ENCODE data around the gene TAX1BP3. TPM values are rescaled to one million over a fixed set of nuclear protein-coding genes. Genes with fewer than 3 reads are reported as not detected.

The TAX1BP3 gene
- total and polyA plus RNA-seq, 2 of the 13 experiments (the other 11 are each of a cell fraction or from before 2014, with no cell fraction given), result 16.7 to 45.1 TPM

GRCh38 chr17:3647251-3647650 is 21.1 kb downstream of the TAX1BP3 start (continued):
- TF ChIP-seq, protein P1, sequence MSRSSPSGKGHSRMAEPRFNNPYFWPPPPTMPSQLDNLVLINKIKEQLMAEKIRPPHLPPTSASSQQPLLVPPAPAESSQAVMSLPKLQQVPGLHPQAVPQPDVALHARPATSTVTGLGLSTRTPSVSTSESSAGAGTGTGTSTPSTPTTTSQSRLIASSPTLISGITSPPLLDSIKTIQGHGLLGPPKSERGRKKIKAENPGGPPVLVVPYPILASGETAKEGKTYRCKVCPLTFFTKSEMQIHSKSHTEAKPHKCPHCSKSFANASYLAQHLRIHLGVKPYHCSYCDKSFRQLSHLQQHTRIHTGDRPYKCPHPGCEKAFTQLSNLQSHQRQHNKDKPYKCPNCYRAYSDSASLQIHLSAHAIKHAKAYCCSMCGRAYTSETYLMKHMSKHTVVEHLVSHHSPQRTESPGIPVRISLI (CRISPR knock-in tag; IDR thresholded peaks at IDR 0.05; ENCODE audit: borderline replicate concordance), result no peak
- no peak for TF ChIP-seq IRX3 (CRISPR knock-in tag; IDR thresholded peaks at IDR 0.05; ENCODE audit: borderline replicate concordance, low read depth)
- peak; percentile 38; the same call in 1 of the 2 replicates for TF ChIP-seq ZFX (CRISPR knock-in tag; IDR thresholded peaks at IDR 0.05; ENCODE audit: low read depth)
- TF ChIP-seq ZNF761 (CRISPR knock-in tag; conservative IDR thresholded peaks at IDR 0.05), result no peak
- no peak for TF ChIP-seq ZNF878 (CRISPR knock-in tag; IDR thresholded peaks at IDR 0.05)
- TF ChIP-seq NFYB (CRISPR knock-in tag; IDR thresholded peaks at IDR 0.05), result no peak
- no peak for TF ChIP-seq GTF3A (CRISPR knock-in tag; conservative IDR thresholded peaks at IDR 0.05)
- TF ChIP-seq HOXA3 (CRISPR knock-in tag; IDR thresholded peaks at IDR 0.05), result peak; percentile 28; the same call in 1 of the 2 replicates
- peak; percentile 62; the same call in 1 of the 2 replicates for TF ChIP-seq NR2C2 (CRISPR knock-in tag; IDR thresholded peaks at IDR 0.05; ENCODE audit: borderline replicate concordance)
- 0 out of 2 replicates have a peak, but pooled peaks have one; percentile 18 for TF ChIP-seq ZNF574 (CRISPR knock-in tag; IDR thresholded peaks at IDR 0.05)
- no peak for TF ChIP-seq ATM (IDR thresholded peaks at IDR 0.05; ENCODE audit: borderline replicate concordance)
- no peak for TF ChIP-seq KDM4B (CRISPR knock-in tag; IDR thresholded peaks at IDR 0.05)
- TF ChIP-seq ZNF841 (CRISPR knock-in tag; IDR thresholded peaks at IDR 0.05; ENCODE audit: borderline replicate concordance), result no peak
- TF ChIP-seq TCF7 (IDR thresholded peaks at IDR 0.05; ENCODE audit: low read depth), result no peak
- peak; percentile 95 for TF ChIP-seq ZBTB38 (CRISPR knock-in tag; IDR thresholded peaks at IDR 0.05)
- no peak for TF ChIP-seq PITX1 (CRISPR knock-in tag; IDR thresholded peaks at IDR 0.05)
- no peak for TF ChIP-seq BATF2 (CRISPR knock-in tag; IDR thresholded peaks at IDR 0.05)
- no peak for TF ChIP-seq GFI1 (CRISPR knock-in tag; IDR thresholded peaks at IDR 0.05; ENCODE audit: borderline replicate concordance)
- no peak for TF ChIP-seq RNF2 (conservative IDR thresholded peaks at IDR 0.05; ENCODE audit: low read depth)
- no peak for TF ChIP-seq ZNF274 (CRISPR knock-in tag; IDR thresholded peaks at IDR 0.05)
- TF ChIP-seq NKX3-1 (CRISPR knock-in tag; IDR thresholded peaks at IDR 0.05), result no peak
- no peak for TF ChIP-seq DNMT3B (CRISPR knock-in tag; conservative IDR thresholded peaks at IDR 0.05)
- TF ChIP-seq TBX3 (IDR thresholded peaks at IDR 0.05; ENCODE audit: borderline replicate concordance), result no peak
- TF ChIP-seq ZNF775 (CRISPR knock-in tag; IDR thresholded peaks at IDR 0.05; ENCODE audit: borderline replicate concordance), result no peak
- peak; percentile 30; the same call in 1 of the 2 replicates for TF ChIP-seq HNF4A (CRISPR knock-in tag; IDR thresholded peaks at IDR 0.05)
- TF ChIP-seq MTA1 (CRISPR knock-in tag; IDR thresholded peaks at IDR 0.05; ENCODE audit: borderline replicate concordance), result peak; percentile 3; the same call in 1 of the 2 replicates
- TF ChIP-seq GPN1 (CRISPR knock-in tag; IDR thresholded peaks at IDR 0.05; ENCODE audit: borderline replicate concordance), result no peak
